ENCODE data around the gene BEND3.

BEND3 gene

DNA sequence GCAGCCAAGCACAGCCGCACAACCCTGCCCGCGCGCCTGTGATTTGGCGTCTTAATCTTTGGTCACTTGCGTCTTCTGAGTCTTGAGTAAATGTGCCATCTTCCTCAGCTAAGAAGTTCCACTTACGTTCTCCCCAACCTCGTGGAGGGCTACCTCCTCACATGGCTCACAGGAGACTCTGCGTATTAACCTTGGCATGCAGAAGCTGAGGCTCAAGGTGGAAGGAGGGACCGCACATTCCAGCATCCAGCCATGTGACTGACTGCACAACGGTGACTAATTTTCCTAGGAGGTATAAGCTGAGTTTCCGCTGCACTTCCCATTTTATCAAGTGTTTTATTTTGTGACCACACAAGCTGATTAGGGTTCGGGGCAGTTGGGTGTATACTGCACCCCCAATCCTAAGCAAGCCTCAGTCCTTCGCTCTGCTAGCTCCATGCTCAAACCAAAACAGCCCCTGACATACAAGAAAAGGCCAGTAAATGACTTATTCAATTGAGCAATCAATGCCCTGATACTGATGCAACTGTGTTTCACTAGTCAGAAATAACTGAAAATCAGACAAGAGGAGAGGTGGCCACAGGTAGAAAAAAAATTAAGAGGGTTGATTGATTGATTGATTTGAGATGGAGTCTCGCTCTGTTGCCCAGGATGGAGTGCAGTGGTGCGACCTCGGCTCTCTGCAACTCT lies 7.0 kb downstream of the BEND3 start:
- Histone ChIP-seq H3K4me1 (ENCODE audit: control insufficient read depth, insufficient read depth, low read length, poor library complexity, severe bottlenecking) (no peaks in the 10 kb centered on the region), H3K9me3 (ENCODE audit: control insufficient read depth, low read length) (no peaks in the 10 kb centered on the region), H3K36me3 (ENCODE audit: control insufficient read depth, insufficient read depth, low read length) (no peaks in the 10 kb centered on the region), H3K27ac (ENCODE audit: insufficient read depth, low read length, poor library complexity, severe bottlenecking) (no peak overlapping the region), H3K27me3 (replicated peaks; ENCODE audit: control insufficient read depth, insufficient read depth, low read length, poor library complexity, severe bottlenecking) (no peaks in the 10 kb centered on the region), H3K4me3 (ENCODE audit: insufficient read depth, low read depth, low read length, poor library complexity, severe bottlenecking) (no peak overlapping the region)
- DNase-seq = no peak

DNA sequence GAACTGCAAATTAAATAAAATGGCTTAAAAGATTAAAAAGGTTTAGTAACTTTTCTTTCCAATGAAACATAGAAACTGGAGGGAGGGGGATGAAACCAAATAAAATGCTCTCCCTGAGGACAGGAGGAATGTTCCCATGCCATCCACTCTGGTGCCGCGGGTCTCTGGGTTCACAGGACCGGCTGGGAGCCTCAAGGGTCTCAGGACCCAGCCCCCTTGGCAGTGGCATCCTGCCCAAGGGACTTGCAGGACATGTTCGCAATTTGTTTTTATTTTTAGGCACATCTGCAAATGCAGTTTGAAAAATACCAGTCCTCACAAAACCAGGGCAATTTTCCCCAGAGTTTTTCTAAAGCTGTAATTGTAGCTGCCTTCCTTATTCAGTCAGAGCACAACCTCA lies 7.5 kb downstream of the BEND3 start:
- DNase-seq = no peak
- Histone ChIP-seq H3K27me3 (replicated peaks; ENCODE audit: control insufficient read depth, insufficient read depth, low read length, poor library complexity, severe bottlenecking) (no peaks in the 10 kb centered on the region), H3K27ac (ENCODE audit: insufficient read depth, low read length, poor library complexity, severe bottlenecking) (no peak overlapping the region), H3K9me3 (ENCODE audit: control insufficient read depth, low read length) (no peaks in the 10 kb centered on the region), H3K4me3 (ENCODE audit: insufficient read depth, low read depth, low read length, poor library complexity, severe bottlenecking) (no peak overlapping the region), H3K4me1 (ENCODE audit: control insufficient read depth, insufficient read depth, low read length, poor library complexity, severe bottlenecking) (no peaks in the 10 kb centered on the region), H3K36me3 (ENCODE audit: control insufficient read depth, insufficient read depth, low read length) (no peaks in the 10 kb centered on the region)

DNA sequence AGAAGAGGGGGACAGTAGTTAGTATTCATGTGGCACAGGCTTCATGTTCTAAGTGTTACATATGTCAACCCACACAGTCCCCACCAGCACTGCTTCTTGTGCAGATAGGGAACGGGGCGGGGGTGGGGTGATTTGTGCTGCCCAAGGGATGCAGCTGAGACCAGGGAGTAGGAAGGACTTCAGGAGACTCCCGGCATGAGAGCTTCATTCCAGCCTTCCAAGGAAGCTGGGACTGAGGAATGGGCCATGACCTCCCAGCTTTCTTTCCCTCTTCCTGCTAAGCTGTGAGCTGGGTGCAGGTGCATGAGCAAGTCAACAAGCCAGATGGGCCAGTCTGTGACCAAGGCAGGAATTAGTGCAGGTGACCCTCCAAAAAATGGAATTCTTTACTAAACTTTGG lies 9.2 kb downstream of the BEND3 start:
- Histone ChIP-seq H3K36me3 (ENCODE audit: control insufficient read depth, insufficient read depth, low read length) (no peaks in the 10 kb centered on the region), H3K4me1 (ENCODE audit: control insufficient read depth, insufficient read depth, low read length, poor library complexity, severe bottlenecking) (no peaks in the 10 kb centered on the region), H3K27me3 (replicated peaks; ENCODE audit: control insufficient read depth, insufficient read depth, low read length, poor library complexity, severe bottlenecking) (no peaks in the 10 kb centered on the region), H3K9me3 (ENCODE audit: control insufficient read depth, low read length) (no peaks in the 10 kb centered on the region), H3K4me3 (ENCODE audit: insufficient read depth, low read depth, low read length, poor library complexity, severe bottlenecking) (no peak overlapping the region), H3K27ac (ENCODE audit: insufficient read depth, low read length, poor library complexity, severe bottlenecking) (no peak overlapping the region)
- no peak for DNase-seq

DNA sequence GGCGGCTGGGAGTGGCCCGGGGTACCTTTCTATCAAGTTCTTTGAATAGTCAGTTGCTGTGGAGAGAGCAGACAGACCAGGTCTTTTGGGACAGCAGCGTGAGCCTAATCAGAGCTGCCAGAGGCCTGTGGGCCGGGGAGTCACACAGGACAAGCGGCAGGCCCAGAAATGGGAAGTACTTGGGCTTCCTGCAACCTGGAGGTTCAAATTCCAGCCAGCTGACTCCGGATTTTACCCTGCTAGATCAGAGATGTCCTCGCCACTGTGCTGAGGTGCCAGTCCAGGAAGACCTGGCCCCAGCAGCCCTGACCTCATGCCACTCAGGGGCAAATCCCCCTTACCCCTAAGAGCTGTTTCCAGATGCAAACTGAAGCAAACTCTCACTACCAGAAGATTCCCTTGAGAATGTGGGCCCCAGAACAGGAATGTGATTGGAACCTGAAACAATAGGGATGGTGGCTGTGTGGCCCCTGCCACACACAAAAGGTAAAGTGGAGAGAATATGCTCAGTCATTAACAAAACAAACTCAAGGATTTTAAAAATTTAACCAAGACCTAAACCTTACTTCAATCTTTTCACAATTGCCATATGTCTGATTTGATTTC lies 9.7 kb downstream of the BEND3 start:
- no peaks in the 10 kb centered on the region for H3K4me1 ChIP-seq (ENCODE audit: control insufficient read depth, insufficient read depth, low read length, poor library complexity, severe bottlenecking)
- no peaks in the 10 kb centered on the region for H3K9me3 ChIP-seq (ENCODE audit: control insufficient read depth, low read length)
- H3K27me3 ChIP-seq (replicated peaks; ENCODE audit: control insufficient read depth, insufficient read depth, low read length, poor library complexity, severe bottlenecking) = no peaks in the 10 kb centered on the region
- no peak overlapping the region for H3K4me3 ChIP-seq (ENCODE audit: insufficient read depth, low read depth, low read length, poor library complexity, severe bottlenecking)
- no peaks in the 10 kb centered on the region for H3K36me3 ChIP-seq (ENCODE audit: control insufficient read depth, insufficient read depth, low read length)
- no peak for DNase-seq
- no peak overlapping the region for H3K27ac ChIP-seq (ENCODE audit: insufficient read depth, low read length, poor library complexity, severe bottlenecking)

DNA sequence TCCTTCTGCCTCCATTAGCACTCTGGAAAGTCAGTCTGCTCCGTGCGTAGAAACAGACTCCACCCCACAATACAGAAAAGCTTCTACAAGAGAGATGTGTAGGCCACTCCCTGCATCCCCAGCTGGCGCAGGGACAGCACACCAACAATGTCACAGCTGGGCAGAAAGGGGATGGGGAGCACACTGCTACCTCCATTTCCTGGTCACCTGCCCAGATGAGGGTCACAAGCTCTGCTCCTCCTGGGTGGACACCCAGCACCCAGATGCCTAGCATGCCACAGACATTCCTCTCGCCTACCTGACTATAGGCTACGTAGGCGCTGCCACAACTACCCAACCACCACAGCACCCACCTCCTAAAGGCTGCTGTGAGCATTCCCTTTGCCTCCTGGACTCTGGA lies 12.2 kb downstream of the BEND3 start:
- no peaks in the 10 kb centered on the region for H3K36me3 ChIP-seq (ENCODE audit: control insufficient read depth, insufficient read depth, low read length)
- H3K27me3 ChIP-seq (replicated peaks; ENCODE audit: control insufficient read depth, insufficient read depth, low read length, poor library complexity, severe bottlenecking) = no peaks in the 10 kb centered on the region
- no peaks in the 10 kb centered on the region for H3K4me1 ChIP-seq (ENCODE audit: control insufficient read depth, insufficient read depth, low read length, poor library complexity, severe bottlenecking)
- H3K4me3 ChIP-seq (ENCODE audit: insufficient read depth, low read depth, low read length, poor library complexity, severe bottlenecking) = no peak overlapping the region
- no peak for DNase-seq
- H3K9me3 ChIP-seq (ENCODE audit: control insufficient read depth, low read length) = no peaks in the 10 kb centered on the region
- no peak overlapping the region for H3K27ac ChIP-seq (ENCODE audit: insufficient read depth, low read length, poor library complexity, severe bottlenecking)

DNA sequence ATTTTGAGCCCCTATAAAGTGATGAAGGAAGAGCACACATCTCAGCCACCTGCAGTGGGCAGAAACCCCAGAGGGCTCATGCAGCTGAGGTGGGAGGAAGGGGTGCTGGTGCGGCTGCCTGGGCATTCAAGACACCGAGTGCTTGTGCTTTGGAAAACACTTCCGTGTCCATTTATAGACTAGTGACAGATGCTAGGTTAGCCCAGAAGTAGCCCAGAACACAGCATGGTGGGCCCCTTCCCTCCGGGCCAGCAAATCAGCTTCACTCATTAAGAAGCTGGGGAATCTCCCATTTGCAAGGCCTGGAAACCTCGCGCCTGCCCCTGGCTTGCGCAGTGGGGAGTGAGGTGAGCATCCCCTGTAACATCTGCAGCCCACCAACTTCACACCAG lies 12.9 kb downstream of the BEND3 start:
- DNase-seq = no peak
- no peak overlapping the region for H3K4me3 ChIP-seq (ENCODE audit: insufficient read depth, low read depth, low read length, poor library complexity, severe bottlenecking)
- no peaks in the 10 kb centered on the region for H3K36me3 ChIP-seq (ENCODE audit: control insufficient read depth, insufficient read depth, low read length)
- H3K9me3 ChIP-seq (ENCODE audit: control insufficient read depth, low read length) = no peaks in the 10 kb centered on the region
- H3K27ac ChIP-seq (ENCODE audit: insufficient read depth, low read length, poor library complexity, severe bottlenecking) = no peak overlapping the region
- no peaks in the 10 kb centered on the region for H3K4me1 ChIP-seq (ENCODE audit: control insufficient read depth, insufficient read depth, low read length, poor library complexity, severe bottlenecking)
- H3K27me3 ChIP-seq (replicated peaks; ENCODE audit: control insufficient read depth, insufficient read depth, low read length, poor library complexity, severe bottlenecking) = no peaks in the 10 kb centered on the region

DNA sequence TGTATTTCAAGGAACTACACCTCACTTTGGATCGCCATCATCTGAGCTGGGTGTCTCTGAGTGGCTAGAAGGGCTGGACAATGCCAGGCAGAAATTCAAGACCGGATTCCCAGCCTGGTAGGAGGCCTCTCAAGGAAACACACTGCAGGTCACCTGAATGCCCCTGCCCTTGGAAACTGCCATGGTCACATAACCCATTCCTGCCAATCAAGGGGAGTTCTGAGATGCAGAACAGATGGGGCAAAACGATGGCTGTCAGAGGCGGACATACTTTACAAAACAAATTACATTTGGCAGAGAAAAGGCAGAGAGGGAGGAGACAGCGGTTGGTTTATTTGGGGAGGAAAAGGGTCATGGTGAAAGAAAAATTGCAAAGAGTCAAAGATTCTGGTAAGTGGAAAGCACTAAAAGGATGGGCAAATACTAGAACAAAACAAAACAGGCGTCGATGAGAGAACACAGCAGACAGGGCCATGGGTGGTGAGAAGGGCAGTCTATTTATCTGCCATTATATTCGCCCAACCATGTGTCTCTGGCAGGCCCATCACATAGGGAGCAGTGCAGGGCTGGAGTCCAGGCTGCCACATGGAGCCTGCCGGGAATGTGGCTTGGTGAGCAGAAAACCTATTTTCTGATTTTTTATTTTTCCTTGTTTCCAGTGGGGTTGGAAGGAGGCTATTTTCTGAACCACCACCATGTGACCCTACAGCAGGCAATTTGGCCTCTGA lies 13.5 kb downstream of the BEND3 start:
- no peak overlapping the region for H3K4me3 ChIP-seq (ENCODE audit: insufficient read depth, low read depth, low read length, poor library complexity, severe bottlenecking)
- no peaks in the 10 kb centered on the region for H3K36me3 ChIP-seq (ENCODE audit: control insufficient read depth, insufficient read depth, low read length)
- DNase-seq = no peak
- H3K4me1 ChIP-seq (ENCODE audit: control insufficient read depth, insufficient read depth, low read length, poor library complexity, severe bottlenecking) = no peaks in the 10 kb centered on the region
- no peaks in the 10 kb centered on the region for H3K27me3 ChIP-seq (replicated peaks; ENCODE audit: control insufficient read depth, insufficient read depth, low read length, poor library complexity, severe bottlenecking)
- H3K27ac ChIP-seq (ENCODE audit: insufficient read depth, low read length, poor library complexity, severe bottlenecking) = no peak overlapping the region
- H3K9me3 ChIP-seq (ENCODE audit: control insufficient read depth, low read length) = no peaks in the 10 kb centered on the region

DNA sequence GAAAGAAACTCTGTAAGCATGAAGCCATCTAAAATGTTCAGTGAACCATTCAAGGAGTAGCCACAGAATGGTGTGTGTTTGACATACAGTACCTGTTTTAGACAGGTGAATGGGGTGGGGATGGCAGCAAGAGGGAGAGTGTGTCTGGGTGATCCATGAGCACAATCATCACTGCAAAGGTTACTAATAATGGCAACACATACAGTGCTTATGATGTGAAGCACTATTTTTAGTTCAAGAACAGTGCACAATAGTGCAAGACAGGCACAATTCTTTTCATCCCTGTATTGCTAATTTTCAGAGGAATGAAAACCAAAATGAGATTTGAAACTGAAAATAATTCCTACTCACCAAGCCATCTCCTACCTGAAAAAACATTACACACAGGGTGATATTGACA lies 14.1 kb downstream of the BEND3 start:
- Histone ChIP-seq H3K27me3 (replicated peaks; ENCODE audit: control insufficient read depth, insufficient read depth, low read length, poor library complexity, severe bottlenecking) (no peaks in the 10 kb centered on the region), H3K27ac (ENCODE audit: insufficient read depth, low read length, poor library complexity, severe bottlenecking) (no peak overlapping the region), H3K9me3 (ENCODE audit: control insufficient read depth, low read length) (no peaks in the 10 kb centered on the region), H3K4me1 (ENCODE audit: control insufficient read depth, insufficient read depth, low read length, poor library complexity, severe bottlenecking) (no peaks in the 10 kb centered on the region), H3K36me3 (ENCODE audit: control insufficient read depth, insufficient read depth, low read length) (no peaks in the 10 kb centered on the region), H3K4me3 (ENCODE audit: insufficient read depth, low read depth, low read length, poor library complexity, severe bottlenecking) (no peak overlapping the region)
- no peak for DNase-seq

DNA sequence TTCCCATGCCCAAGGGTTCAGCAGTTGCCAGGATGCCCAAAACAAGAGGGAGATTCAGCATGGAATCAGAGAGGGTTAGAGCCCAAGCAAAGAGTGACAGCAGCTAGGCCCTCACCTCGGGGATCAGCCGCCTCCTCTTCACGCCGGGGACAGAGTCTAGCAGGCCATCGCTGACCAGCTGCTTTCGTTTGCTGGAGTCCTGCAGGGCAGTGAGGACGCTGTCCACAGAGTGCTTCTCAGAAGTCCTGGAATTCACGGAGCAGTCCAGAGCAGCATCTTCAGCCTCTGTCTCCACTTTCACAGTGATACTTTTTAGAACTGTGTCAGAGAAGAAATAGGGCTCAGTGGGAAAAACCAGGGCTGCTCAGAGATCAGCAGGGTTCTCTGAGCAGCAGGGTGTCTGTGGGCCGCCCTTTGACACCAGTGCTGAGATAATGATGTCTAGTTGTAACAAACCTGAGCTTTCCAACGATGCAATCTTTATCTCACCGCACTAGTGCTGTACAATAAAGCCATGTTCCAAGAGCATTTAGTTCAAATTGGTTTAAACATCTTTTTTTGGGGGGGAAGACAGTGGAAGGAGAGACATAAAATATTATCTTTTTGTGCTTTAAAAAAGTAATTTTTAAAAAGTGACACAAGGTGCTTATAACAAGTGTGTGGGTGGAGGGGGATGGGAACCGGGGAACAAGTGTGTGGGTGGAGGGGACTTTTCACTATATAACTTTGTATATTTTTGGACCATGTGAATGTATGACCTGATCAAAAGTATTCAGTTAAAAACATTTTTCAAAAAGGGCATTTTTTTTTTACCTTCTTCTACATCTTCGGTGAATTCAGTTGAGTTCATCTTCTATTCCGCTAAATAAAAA lies 16.6 kb downstream of the BEND3 start:
- H3K27me3 ChIP-seq (replicated peaks; ENCODE audit: control insufficient read depth, insufficient read depth, low read length, poor library complexity, severe bottlenecking) = no peaks in the 10 kb centered on the region
- no peak overlapping the region for H3K4me3 ChIP-seq (ENCODE audit: insufficient read depth, low read depth, low read length, poor library complexity, severe bottlenecking)
- no peak for DNase-seq
- H3K4me1 ChIP-seq (ENCODE audit: control insufficient read depth, insufficient read depth, low read length, poor library complexity, severe bottlenecking) = no peaks in the 10 kb centered on the region
- no peaks in the 10 kb centered on the region for H3K9me3 ChIP-seq (ENCODE audit: control insufficient read depth, low read length)
- no peaks in the 10 kb centered on the region for H3K36me3 ChIP-seq (ENCODE audit: control insufficient read depth, insufficient read depth, low read length)
- H3K27ac ChIP-seq (ENCODE audit: insufficient read depth, low read length, poor library complexity, severe bottlenecking) = no peak overlapping the region

Measured in effector memory CD4-positive, alpha-beta T cell (primary cell).